Peyer's patch (tissue), 4 donors: ENCODE data around the gene ATRN.

Experiments
- CTCF ChIP-seq, 6 experiments: fragments of 450-650 bp in 4 of 6; fragments of 200-600 bp in 2 of 6; sonication (generic) in 1 of 6; IDR thresholded peaks; one replicate each; pipeline ENCODE4 v1.5.1; 2017 to 2019; ENCODE audit warnings: antibody characterized with exemption in 6 of 6, mild to moderate bottlenecking in 3 of 6, moderate library complexity in 1 of 6
- POLR2A ChIP-seq, 2 donors: fragments of 450-650 bp; IDR thresholded peaks; one replicate each; pipeline ENCODE4 v1.5.1; 2017; ENCODE audit warnings: antibody characterized with exemption in 2 of 2, mild to moderate bottlenecking in 2 of 2, moderate library complexity in 2 of 2

DNA sequence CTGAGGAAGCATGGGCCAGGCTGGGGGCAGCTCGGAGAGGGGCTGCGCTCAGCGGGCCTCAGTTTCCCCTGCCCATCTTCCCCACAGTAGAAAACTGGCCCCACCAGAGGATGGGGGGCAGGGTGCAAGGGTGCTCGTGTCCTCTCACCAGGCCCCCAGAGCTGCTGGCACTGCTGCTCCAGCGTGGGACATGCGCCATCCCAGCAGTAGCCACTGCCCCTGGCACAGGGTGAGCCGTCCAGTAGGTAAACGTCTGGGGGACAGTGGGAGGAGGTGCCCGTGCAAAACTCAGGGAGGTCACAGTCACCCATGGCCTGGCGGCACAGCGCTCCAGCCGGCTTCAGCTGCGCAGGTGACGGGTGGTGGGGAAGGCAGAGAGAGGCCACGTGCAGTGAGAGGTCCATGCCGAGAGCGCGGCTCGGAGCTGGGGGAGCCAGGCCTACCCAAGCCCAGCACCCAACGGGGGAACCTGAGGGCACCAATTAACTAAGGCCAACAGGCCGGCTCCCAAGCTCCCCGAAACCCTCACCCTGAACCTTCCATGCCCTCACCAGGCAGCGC is 201.2 kb downstream of the ATRN start:
- TF ChIP-seq CTCF (IDR thresholded peaks at IDR 0.05) = no peak
- no peak for TF ChIP-seq POLR2A (IDR thresholded peaks at IDR 0.05)
